HUES6 (cell line): ENCODE results near the gene BAIAP2L1.

ENCODE experiments used
- H3K27ac ChIP-seq: 2 replicates; pipeline ENCODE4 v1.7.0; 2013; ENCODE audit warnings: low read depth, mild to moderate bottlenecking, low read length, inconsistent platforms
- H3K27me3 ChIP-seq: 2 replicates; pipeline ENCODE4 v1.6.1; 2013; ENCODE audit warnings: low read length; ENCODE audit not compliant: control insufficient read depth, insufficient read depth
- H3K36me3 ChIP-seq: 2 replicates; pipeline ENCODE4 v1.6.1; 2013; ENCODE audit warnings: low read length; ENCODE audit not compliant: control insufficient read depth, insufficient read depth
- H3K4me1 ChIP-seq: 2 replicates; pipeline ENCODE4 v1.6.1; 2013; ENCODE audit warnings: low read length; ENCODE audit not compliant: control insufficient read depth, insufficient read depth
- H3K4me3 ChIP-seq: 2 replicates; pipeline ENCODE4 v1.5.1; 2013; ENCODE audit warnings: low read depth, low read length
- H3K9ac ChIP-seq: one replicate; pipeline ENCODE4 v1.6.1; 2013; ENCODE audit warnings: mild to moderate bottlenecking, low read length
- H3K9me3 ChIP-seq: 2 replicates; pipeline ENCODE4 v1.6.1; 2013; ENCODE audit warnings: low read depth, low read length; ENCODE audit not compliant: control insufficient read depth, insufficient read depth

BAIAP2L1 gene

GRCh38 chr7:98265841-98266271, 135.0 kb downstream of the BAIAP2L1 start:
- H3K36me3 ChIP-seq = no peaks in the 10 kb centered on the region; the same call in 1 of the 2 replicates
- H3K27me3 ChIP-seq = no peaks in the 10 kb centered on the region
- no peaks in the 10 kb centered on the region for H3K4me1 ChIP-seq
- H3K4me3 ChIP-seq = no peak overlapping the region
- H3K9me3 ChIP-seq = peaks cover 8% of the 10 kb centered on the region; the same call in 1 of the 2 replicates
- no peak overlapping the region for H3K9ac ChIP-seq
- no peak overlapping the region for H3K27ac ChIP-seq

- Histone ChIP-seq H3K9ac (no peak overlapping the region), H3K27me3 (no peaks in the 10 kb centered on the region), H3K27ac (no peak overlapping the region), H3K4me3 (no peak overlapping the region), H3K36me3 (peaks cover 7% of the 10 kb centered on the region), H3K4me1 (no peaks in the 10 kb centered on the region), H3K9me3 (peaks cover 8% of the 10 kb centered on the region; the same call in 1 of the 2 replicates)
These were observed 143.2 kb downstream of the BAIAP2L1 start for GRCh38 chr7:98257701-98258100.

- 0 out of 2 replicates have a peak, but pooled peaks cover under 1% of the 10 kb centered on the region for H3K4me1 ChIP-seq
- 0 out of 2 replicates have a peak, but pooled peaks cover 3% of the 10 kb centered on the region for H3K9me3 ChIP-seq
- no peak overlapping the region for H3K27ac ChIP-seq
These were observed 144.5 kb downstream of the BAIAP2L1 start for GRCh38 chr7:98256431-98256830.

GRCh38 chr7:98254951-98255610, 145.8 kb downstream of the BAIAP2L1 start:
- Histone ChIP-seq H3K9me3 (no peaks in the 10 kb centered on the region), H3K9ac (no peak overlapping the region), H3K4me1 (peaks cover 10% of the 10 kb centered on the region), H3K27me3 (no peaks in the 10 kb centered on the region), H3K36me3 (peaks cover 7% of the 10 kb centered on the region), H3K4me3 (no peak overlapping the region), H3K27ac (no peak overlapping the region)

More at GRCh38 chr7:98256431-98256830, 144.5 kb downstream of the BAIAP2L1 start:
- H3K27me3 ChIP-seq = no peaks in the 10 kb centered on the region
- H3K36me3 ChIP-seq = peaks cover 7% of the 10 kb centered on the region
- H3K9ac ChIP-seq = no peak overlapping the region
- no peak overlapping the region for H3K4me3 ChIP-seq

GRCh38 chr7:98254516-98254915, 146.4 kb downstream of the BAIAP2L1 start:
- H3K36me3 ChIP-seq = peaks cover 7% of the 10 kb centered on the region
- H3K27ac ChIP-seq = no peak overlapping the region
- no peaks in the 10 kb centered on the region for H3K27me3 ChIP-seq
- H3K9ac ChIP-seq = no peak overlapping the region
- H3K4me1 ChIP-seq = peaks cover 10% of the 10 kb centered on the region
- no peak overlapping the region for H3K4me3 ChIP-seq
- no peaks in the 10 kb centered on the region for H3K9me3 ChIP-seq

GRCh38 chr7:98252425-98253054, 148.3 kb downstream of the BAIAP2L1 start:
- Histone ChIP-seq H3K27me3 (no peaks in the 10 kb centered on the region), H3K9ac (peak overlapping the region; percentile 61), H3K9me3 (no peaks in the 10 kb centered on the region), H3K36me3 (peaks cover 5% of the 10 kb centered on the region; the same call in 1 of the 2 replicates), H3K27ac (no peak overlapping the region), H3K4me3 (peak overlapping the region; percentile 94), H3K4me1 (peaks cover 10% of the 10 kb centered on the region)

- Histone ChIP-seq H3K4me3 (peak within 1 kb of the TSS; percentile 94), H3K9ac (peak within 1 kb of the TSS; percentile 61), H3K9me3 (no peaks in the 10 kb centered on the region), H3K27me3 (no peaks in the 10 kb centered on the region), H3K27ac (no peak within 1 kb of the TSS), H3K36me3 (peaks cover 1% of the 10 kb centered on the region; the same call in 1 of the 2 replicates), H3K4me1 (peaks cover 10% of the 10 kb centered on the region)
These were observed 149.1 kb downstream of the BAIAP2L1 start, which contains the start of gene TECPR1 for GRCh38 chr7:98251601-98252424. Gene TECPR1 (minus strand): TSS chr7:98252232. CDS start chr7:98246146, 6,086 bp downstream.

GRCh38 chr7:98251231-98251600, 149.7 kb downstream of the BAIAP2L1 start:
- H3K36me3 ChIP-seq = no peaks in the 10 kb centered on the region
- H3K9ac ChIP-seq = peak overlapping the region; percentile 55
- no peaks in the 10 kb centered on the region for H3K27me3 ChIP-seq
- no peak overlapping the region for H3K27ac ChIP-seq
- H3K4me1 ChIP-seq = peaks cover 10% of the 10 kb centered on the region
- no peaks in the 10 kb centered on the region for H3K9me3 ChIP-seq
- H3K4me3 ChIP-seq = peak overlapping the region; percentile 94

GRCh38 chr7:98250789-98251188, 150.1 kb downstream of the BAIAP2L1 start:
- no peak overlapping the region for H3K27ac ChIP-seq
- H3K36me3 ChIP-seq = no peaks in the 10 kb centered on the region
- H3K4me3 ChIP-seq = peak overlapping the region; percentile 94
- H3K4me1 ChIP-seq = peaks cover 10% of the 10 kb centered on the region
- no peaks in the 10 kb centered on the region for H3K9me3 ChIP-seq
- no peaks in the 10 kb centered on the region for H3K27me3 ChIP-seq
- H3K9ac ChIP-seq = peak overlapping the region; percentile 21

GRCh38 chr7:98249106-98249505, 151.8 kb downstream of the BAIAP2L1 start:
- Histone ChIP-seq H3K9ac (no peak overlapping the region), H3K27me3 (no peaks in the 10 kb centered on the region), H3K9me3 (no peaks in the 10 kb centered on the region), H3K4me1 (peaks cover 10% of the 10 kb centered on the region), H3K4me3 (no peak overlapping the region), H3K36me3 (0 out of 2 replicates have a peak, but pooled peaks cover 3% of the 10 kb centered on the region), H3K27ac (no peak overlapping the region)
